IPS-NIHi7 (cell line): ENCODE measurements around the gene GRID2.

ENCODE experiments used
- DNase-seq: peaks from one replicate; pipeline ENCODE4 v3.0.0; 2012; ENCODE audit warnings: mixed read lengths; ENCODE audit errors: extremely low spot score

GRID2 gene

GRCh38 chr4:93802045-93802444, 1498.3 kb downstream of the GRID2 start:
- DNase-seq = no peak

GRCh38 chr4:93809773-93810172, 1506.0 kb downstream of the GRID2 start:
- no peak for DNase-seq

GRCh38 chr4:93810340-93810992, 1506.7 kb downstream of the GRID2 start:
- no peak for DNase-seq

- no peak for DNase-seq
Observed at GRCh38 chr4:93813092-93813491, 1509.3 kb downstream of the GRID2 start.

- no peak for DNase-seq
Observed at GRCh38 chr4:93814141-93814540, 1510.4 kb downstream of the GRID2 start.

GRCh38 chr4:93814722-93815121, 1511.0 kb downstream of the GRID2 start:
- no peak for DNase-seq
